AG04449 (cell line): Measurements from ENCODE around the gene OR13J1.
"Not testable (repeated sequence)": the region's sequence is repeated elsewhere in the genome, so short reads cannot be mapped to it uniquely, and the experiment has no call there.

ENCODE experiments used
- CTCF ChIA-PET: fragments of 350-600 bp; formaldehyde crosslinking; extraction: SDS; loops from one replicate; lab custom pipeline; 2021; ENCODE audit warnings: antibody characterized with exemption; lab: Yijun Ruan, JAX
- POLR2A ChIA-PET: fragments of 400-600, 350-600 bp; formaldehyde crosslinking; extraction: SDS; loops from one replicate; lab custom pipeline; 2020; ENCODE audit warnings: antibody characterized with exemption, inconsistent platforms; lab: Yijun Ruan, JAX
- DNase-seq: peaks from one replicate; pipeline ENCODE4 v3.0.0-alpha.2; 2010; ENCODE audit warnings: low read depth, low spot score
- H3K4me3 ChIP-seq: 2 replicates; pipeline ENCODE4 v1.5.1; 2011; ENCODE audit warnings: low read depth, mild to moderate bottlenecking, control low read depth, low read length
- CTCF ChIP-seq: IDR thresholded peaks from one replicate; pipeline ENCODE4 v1.5.1; 2011; ENCODE audit warnings: mild to moderate bottlenecking, moderate library complexity, low read length, control low read depth, inconsistent platforms; ENCODE audit not compliant: insufficient read depth; ENCODE audit errors: missing control alignments

OR13J1 gene

DNA sequence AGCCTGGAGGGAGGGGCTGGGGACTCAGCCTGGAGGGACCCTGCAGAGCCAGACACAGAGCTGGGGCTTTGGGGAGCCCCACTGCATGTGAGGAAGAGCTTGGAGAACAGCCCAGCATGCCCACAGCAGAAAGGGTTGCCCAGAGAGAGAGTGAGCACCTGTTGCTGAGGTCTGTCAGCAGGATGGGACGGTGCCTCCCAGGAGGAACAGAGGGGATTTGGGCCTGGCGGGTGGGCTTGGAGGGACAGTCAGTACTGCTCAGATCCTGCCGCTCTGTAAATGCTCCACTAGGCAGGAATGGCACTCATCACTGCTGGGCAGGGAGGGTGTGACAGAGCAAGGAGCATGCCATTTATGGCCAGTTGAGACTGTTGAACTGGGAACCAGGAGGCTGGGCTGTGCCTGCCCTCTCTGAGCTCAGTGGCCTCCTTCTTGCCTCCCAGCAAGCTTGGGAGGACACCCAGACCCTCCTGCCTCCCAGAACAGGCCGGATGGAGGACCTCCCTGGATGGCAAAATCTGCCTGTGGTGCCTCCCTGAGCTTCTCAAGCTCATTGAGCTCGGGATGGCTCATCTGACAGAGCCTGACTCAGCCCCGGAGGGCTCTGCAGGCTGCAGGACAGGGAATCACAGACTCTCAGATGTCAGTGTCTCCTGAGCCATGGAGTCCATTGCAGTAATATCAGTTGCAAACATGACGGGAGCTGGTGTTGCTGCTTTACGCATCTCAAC is 35.0 kb upstream of the OR13J1 start:
- no peak for DNase-seq
- POLR2A ChIA-PET = interaction anchor here (0.6 to 2.6 kb wide), 8 partner anchors 15 to 135 kb away, joined by 3 to 13 read pairs (median 4); partner anchors contain the start of gene RECK

GRCh38 chr9:35904338-35904737 is 34.1 kb upstream of the OR13J1 start:
- DNase-seq = no peak
- ChIA-PET CTCF (interaction anchor here (0.7 to 12.6 kb wide), 16 partner anchors 10 to 149 kb away, joined by 3 to 207 read pairs (median 8); partner anchors contain the start of gene HINT2), POLR2A (no interaction called here)
- no peak for TF ChIP-seq CTCF
- H3K4me3 ChIP-seq = no peak overlapping the region

More for the DNA sequence above, 35.0 kb upstream of the OR13J1 start:
- no peak overlapping the region for H3K4me3 ChIP-seq
- no peak for TF ChIP-seq CTCF
- CTCF ChIA-PET = interaction anchor here (0.7 to 12.6 kb wide), 19 partner anchors 8 to 117 kb away, joined by 3 to 207 read pairs (median 5); partner anchors contain the start of gene HINT2

- POLR2A ChIA-PET = no interaction called here
- no peak for DNase-seq
- no peak overlapping the region for H3K4me3 ChIP-seq
- CTCF ChIA-PET = interaction anchor here (0.7 to 12.6 kb wide), 33 partner anchors 9 to 135 kb away, joined by 3 to 207 read pairs (median 7); partner anchors contain the start of gene SPAG8
- TF ChIP-seq CTCF = peak; percentile 46
These were observed 32.8 kb upstream of the OR13J1 start for GRCh38 chr9:35903049-35903448.

DNA sequence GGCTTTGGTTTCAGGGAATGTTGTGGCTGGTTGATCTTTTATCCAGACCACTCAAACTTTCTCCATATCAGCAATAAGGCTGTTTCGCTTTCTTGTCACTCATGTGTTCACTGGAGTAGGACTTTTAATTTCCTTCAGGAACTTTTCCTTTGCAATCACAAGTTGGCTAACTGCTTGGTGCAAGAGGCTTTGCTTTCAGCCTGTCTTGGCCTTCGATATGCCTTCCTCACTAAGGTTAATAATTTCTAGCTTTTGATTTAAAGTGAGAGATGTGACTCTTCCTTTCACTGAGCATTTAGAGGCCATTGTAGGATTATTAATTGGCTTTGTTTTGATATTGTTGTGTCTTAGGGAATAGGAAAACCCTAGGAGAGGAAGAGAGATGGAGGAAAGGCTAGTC is 28.8 kb upstream of the OR13J1 start:
- ChIA-PET POLR2A (no interaction called here), CTCF (interaction anchor here (0.8 to 6.1 kb wide), 6 partner anchors 12 to 124 kb away, joined by 3 to 49 read pairs (median 7); no protein-coding TSS in a partner anchor)
- no peak for TF ChIP-seq CTCF

GRCh38 chr9:35898337-35898736 is 28.1 kb upstream of the OR13J1 start:
- no peak for DNase-seq
- TF ChIP-seq CTCF = no peak
- POLR2A ChIA-PET = no interaction called here
- CTCF ChIA-PET = interaction anchor here (0.8 to 6.1 kb wide), 7 partner anchors 12 to 125 kb away, joined by 3 to 49 read pairs (median 7); no protein-coding TSS in a partner anchor
- no peak overlapping the region for H3K4me3 ChIP-seq

More for the DNA sequence above, 28.8 kb upstream of the OR13J1 start:
- no peak overlapping the region for H3K4me3 ChIP-seq
- DNase-seq = no peak

DNA sequence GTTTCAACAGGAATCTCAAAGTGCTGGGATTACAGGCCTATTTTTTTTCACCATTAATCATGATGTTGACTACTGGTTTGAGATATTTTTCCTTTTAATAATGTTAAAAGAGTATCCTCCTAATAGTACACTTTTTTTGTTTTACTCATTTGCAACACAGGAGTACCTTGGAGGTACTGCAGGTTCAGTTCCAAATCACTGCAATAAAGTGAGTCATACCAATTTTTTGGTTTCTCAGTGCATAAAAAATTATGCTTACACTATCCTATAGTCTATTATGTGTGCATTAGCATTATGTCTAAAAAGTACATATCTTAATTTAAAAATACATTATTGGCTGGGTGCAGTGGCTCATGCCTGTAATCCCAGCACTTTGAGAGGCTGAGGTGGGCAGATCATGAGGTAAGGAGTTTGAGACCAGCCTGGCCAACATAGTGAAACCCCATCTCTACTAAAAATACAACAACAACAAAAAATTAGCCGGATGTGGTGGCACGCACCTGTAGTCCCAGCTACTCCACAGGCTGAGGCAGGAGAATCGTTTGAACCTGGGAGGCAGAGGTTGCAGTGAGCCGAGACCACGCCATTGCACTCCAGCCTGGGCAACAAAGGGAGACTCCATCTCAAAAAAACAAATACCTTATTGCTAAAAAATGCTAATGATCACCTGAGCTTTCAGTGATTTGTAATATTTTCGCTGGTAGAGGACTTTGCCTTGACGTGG is 27.3 kb upstream of the OR13J1 start:
- CTCF ChIA-PET = interaction anchor here (1.0 to 6.1 kb wide), 9 partner anchors 8 to 126 kb away, joined by 3 to 49 read pairs (median 7); partner anchors contain the start of gene HRCT1
- DNase-seq, H3K4me3 ChIP-seq, POLR2A ChIA-PET: not testable (repeated sequence)
